ENCODE data around the gene SRRM4. TPM values are rescaled to one million over a fixed set of nuclear protein-coding genes. Genes with fewer than 3 reads are reported as not detected.

SRRM4 gene
- total RNA-seq, 1 experiment from 2014 or later = not detected

DNA sequence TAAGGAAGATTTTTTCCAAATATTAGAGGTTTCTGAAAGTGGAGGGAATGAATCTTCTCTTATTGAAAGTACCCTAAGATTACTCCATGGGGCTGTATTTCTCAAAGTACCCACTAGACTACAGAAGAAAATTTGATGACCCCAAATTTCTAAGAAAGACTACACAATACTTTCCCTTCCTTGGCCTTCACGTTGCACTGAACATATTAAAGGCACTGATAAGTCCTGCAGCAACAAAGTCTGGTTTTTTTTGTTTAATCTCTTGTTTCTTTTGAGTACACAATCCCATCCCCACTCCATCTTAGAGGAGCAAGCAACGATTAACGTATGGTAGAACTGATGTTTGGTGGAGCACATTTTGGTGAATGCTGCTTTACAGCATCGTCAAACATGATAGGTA lies 70.1 kb downstream of the SRRM4 start:
- in situ Hi-C loops (cut with HindIII; ENCODE audit: low pct_unique_long_range_greater_than_20kb, low sequenced_read_pairs) = no loop called here
- no peak for DNase-seq (ENCODE audit: low read depth)

DNA sequence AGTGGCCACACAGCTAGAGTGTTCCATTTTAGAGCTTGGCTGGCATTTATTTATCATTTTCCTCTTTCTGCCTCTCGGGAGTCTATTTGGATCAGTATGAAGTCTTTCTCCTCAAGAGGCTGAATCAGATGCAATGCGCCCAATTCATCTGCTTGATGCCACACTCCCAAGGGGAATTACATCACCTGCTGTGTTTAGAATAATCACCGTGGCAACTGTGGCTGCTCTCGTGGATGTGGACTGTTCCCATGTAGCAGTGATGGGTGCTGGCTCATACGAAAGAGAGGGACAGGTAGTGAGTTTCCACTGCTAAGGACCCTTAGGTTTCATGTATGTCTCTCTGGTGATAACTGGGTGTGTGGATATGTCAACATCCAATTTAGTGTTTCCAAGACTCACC lies 70.7 kb downstream of the SRRM4 start:
- in situ Hi-C loops (cut with HindIII; ENCODE audit: low pct_unique_long_range_greater_than_20kb, low sequenced_read_pairs) = no loop called here
- DNase-seq (ENCODE audit: low read depth) = no peak

DNA sequence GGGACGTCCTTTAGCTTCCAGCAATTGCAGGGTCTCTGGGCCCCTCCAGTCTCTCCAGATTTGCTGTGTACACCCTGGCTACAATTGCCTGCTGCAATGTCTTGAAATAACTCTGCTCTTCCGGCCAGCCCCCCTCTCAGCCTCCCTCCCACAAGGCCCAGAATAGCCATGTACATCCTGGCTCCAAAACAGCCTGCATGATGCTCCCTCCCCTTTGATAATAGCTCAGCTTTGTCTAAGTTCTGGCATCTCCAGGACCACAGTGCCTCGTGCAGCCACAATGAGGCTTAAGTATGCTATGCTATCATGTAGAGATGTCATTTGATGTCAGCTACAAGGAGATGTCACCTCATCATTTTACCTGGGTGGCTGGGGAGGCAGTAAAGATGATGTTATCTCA lies 74.6 kb downstream of the SRRM4 start:
- no peak for DNase-seq (ENCODE audit: low read depth)
- in situ Hi-C loops (cut with HindIII; ENCODE audit: low pct_unique_long_range_greater_than_20kb, low sequenced_read_pairs) = no loop called here

DNA sequence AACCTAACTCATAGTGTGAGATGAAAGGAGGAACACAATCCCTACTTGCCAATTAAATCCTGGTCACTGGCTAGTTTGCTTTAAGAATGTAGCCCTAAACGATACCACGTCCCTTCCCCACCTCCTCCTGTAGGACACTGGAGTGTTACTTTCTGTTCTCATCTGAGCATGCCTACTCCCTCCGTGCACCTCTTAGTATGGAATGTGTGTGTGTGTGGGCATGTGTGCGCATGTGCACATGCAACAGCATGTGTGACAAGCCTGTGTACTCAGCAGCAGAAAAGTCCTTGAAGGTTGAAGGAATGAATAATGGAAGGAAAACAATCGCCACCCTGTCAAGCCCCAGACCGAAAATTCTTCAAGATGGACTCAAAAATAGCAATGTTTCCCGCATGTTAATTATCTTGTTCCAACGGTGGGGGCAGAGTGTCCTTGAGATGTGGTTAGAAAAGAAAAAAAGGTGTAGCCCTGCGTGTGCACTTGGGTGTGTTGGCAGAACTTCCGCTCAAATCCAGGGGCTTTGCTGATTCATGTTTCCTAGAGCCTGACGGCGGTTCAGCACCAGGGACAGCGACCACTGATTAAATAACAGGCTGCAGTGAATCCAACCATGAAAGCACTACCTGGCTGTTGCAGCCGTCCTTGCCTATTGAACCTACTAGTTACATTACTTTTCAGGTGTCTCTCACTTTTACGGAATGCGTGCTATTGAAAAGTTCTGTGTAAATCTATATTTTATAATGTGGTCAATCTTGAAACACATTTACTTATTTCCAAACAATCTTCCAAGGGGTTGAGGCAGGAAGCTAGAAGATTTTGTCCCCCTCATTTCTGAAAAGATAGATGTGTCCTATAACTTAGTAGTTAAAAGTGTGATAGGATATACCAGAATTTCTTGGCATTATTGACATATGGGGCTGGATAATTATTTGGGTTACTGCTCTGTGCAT lies 79.8 kb downstream of the SRRM4 start:
- in situ Hi-C loops (cut with HindIII; ENCODE audit: low pct_unique_long_range_greater_than_20kb, low sequenced_read_pairs) = no loop called here
- DNase-seq (ENCODE audit: low read depth) = peak; percentile 58

DNA sequence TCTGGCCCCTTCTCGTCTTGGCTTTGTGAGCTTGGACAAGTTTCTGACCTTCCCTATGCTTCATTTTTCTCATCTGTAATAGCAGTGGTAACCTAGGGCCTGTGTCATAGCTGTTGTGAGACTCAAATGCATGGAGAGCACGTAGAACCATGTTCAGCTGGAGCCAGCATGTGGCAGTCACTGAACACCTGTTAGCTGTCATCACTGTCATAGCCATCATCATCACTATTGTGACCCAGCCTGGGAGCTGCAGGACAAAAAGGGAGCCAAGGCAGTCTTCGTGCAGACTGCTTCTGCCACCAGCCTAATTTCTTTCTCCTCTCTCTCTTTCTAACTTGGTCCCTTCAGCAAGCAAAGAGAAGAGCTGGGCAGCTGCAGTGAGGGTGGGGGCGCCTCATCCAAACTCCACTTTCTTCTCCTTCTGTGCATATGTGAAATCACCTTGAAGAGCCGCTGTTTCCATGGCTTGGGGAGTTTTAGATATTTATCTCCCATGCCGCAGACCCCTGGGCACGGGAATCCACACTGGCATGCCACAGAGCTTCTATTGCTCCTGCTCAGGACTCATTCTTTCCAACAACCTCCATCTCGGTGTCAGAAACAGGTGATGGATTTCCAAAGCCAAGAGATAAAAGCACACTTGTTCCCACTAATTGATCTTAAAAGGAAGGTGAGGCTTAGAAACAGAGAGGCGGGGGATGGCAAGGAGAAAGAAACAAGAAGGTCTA lies 87.0 kb downstream of the SRRM4 start:
- in situ Hi-C loops (cut with HindIII; ENCODE audit: low pct_unique_long_range_greater_than_20kb, low sequenced_read_pairs) = no loop called here
- DNase-seq (ENCODE audit: low read depth) = no peak

DNA sequence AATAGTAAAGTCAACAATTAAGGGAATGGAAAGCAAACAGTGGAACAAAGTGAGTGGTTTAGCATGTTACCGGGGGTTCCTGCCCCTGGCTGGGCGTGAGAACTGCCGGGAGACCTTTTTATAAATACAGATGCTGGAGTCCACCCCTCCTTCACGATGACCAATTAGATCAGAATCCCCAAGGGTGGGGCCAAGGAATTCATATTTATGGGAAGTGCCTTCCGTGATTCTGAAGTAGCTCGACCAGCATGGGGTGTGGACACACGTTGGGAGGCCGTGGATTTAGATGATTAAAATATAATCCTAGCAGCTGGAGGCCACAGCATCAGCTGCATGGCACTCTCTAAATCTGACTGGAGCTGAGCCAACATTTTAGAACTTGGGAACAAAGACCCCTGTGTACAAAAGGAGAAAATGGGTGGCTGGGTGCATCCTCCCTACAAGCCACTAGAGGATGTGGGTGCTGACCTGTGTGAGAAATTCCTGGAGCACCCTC lies 87.9 kb downstream of the SRRM4 start:
- in situ Hi-C loops (cut with HindIII; ENCODE audit: low pct_unique_long_range_greater_than_20kb, low sequenced_read_pairs) = no loop called here

DNA sequence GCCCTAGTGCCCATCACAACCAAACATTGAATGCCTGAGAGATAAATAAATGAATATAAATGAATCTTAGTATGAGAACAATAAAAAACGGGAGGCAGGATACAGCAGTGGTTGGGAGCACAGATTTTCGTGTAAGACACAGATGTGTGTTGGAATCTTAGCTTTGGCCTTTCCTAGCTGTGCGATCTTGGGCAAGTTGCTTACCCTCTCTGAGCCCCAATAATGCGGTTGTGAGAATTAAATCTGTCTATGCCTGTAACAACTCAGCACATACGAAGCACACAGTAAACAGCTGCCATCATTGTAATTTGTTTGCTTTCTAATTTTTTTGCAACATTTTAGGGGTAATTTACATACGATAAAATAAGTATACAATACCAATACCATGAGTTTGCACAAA lies 89.8 kb downstream of the SRRM4 start:
- no peak for DNase-seq (ENCODE audit: low read depth)

More for the DNA sequence above, 87.9 kb downstream of the SRRM4 start:
- no peak for DNase-seq (ENCODE audit: low read depth)

DNA sequence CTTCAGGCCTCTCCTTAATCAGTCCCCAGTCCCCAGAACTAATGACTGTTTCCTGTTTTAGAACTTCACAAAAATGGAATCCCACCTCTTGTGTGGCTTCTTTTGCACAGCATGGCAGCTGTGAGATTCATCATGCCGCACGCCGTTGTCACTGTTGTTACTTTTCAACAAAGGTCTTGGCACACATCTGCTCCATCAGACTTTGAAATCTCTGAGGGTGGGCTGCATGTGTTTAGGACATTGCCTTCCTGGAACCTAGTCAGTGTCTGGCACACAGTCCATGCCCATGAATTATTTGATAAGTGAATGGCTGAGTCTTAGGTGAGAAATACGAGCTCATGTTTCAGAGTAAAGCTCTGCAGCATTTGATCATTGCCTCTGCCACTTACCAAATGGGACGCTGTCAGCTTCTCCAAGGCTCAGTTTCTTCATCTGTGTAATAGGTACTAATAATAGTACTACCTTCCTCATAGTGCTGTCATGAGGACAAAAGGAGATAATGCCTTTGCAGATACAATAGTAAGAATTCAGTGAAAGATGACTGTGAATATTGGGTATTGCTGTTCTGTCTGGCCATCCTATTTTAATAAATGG lies 90.4 kb downstream of the SRRM4 start:
- in situ Hi-C loops (cut with HindIII; ENCODE audit: low pct_unique_long_range_greater_than_20kb, low sequenced_read_pairs) = no loop called here
- no peak for DNase-seq (ENCODE audit: low read depth)

More for the DNA sequence above, 89.8 kb downstream of the SRRM4 start:
- in situ Hi-C loops (cut with HindIII; ENCODE audit: low pct_unique_long_range_greater_than_20kb, low sequenced_read_pairs) = no loop called here

DNA sequence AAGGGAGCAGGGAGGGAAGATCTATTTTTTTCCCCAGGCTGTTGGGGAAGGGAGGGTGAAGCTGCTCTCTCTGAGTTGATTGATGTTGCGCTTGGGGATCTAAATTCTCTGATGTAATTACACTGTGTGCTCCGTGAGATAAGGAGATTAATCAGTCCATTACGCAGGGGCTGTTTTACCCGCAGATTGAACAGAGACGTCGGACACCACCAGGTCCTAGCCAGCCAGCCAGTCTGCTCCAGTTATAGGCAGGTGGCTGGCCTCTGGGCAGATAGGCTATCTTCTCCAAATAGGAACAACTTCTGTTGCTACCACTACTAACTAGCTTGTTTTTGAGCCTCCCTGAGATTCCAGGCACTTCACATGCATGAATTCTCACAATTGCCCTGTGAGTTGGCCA lies 91.1 kb downstream of the SRRM4 start:
- in situ Hi-C loops (cut with HindIII; ENCODE audit: low pct_unique_long_range_greater_than_20kb, low sequenced_read_pairs) = no loop called here
- no peak for DNase-seq (ENCODE audit: low read depth)

DNA sequence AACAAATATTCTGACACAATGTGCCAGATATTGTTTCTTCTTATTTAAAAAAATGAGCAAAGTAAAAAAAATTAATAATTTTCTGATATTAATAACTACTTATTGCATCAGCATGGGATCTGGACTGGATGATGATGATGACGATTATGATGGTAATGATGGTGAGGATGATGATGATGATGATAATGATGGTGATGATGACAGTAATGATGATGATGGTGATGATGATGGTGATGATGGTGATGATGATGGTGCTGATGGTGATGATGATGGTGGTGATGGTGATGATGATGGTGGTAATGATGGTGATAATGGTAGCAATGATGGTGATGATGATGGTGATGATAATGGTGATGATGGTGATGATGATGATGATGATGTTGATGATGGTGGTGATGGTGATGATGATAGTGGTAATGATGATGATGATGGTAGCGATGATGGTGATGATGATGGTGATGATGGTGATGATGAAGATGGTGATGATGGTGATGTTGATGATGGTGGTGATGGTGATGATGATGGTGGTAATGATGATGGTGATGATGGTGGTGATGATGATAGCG lies 94.0 kb downstream of the SRRM4 start:
- in situ Hi-C loops (cut with HindIII; ENCODE audit: low pct_unique_long_range_greater_than_20kb, low sequenced_read_pairs) = no loop called here
- no peak for DNase-seq (ENCODE audit: low read depth)

DNA sequence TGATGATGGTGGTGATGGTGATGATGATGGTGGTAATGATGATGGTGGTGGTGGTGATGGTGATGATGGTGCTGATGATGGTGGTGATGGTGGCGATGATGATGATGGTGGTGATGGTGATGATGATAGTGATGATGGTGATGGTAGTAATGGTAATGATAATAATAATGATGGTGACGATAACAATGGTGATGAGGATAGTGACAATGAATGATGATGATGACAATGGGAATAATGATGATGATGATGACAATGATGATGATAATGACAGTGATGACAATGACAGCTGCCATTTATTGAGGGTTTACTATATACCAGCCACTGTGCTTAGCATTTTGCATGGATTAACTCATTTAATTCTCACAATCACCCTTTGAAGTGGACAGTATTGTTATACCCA lies 94.6 kb downstream of the SRRM4 start:
- in situ Hi-C loops (cut with HindIII; ENCODE audit: low pct_unique_long_range_greater_than_20kb, low sequenced_read_pairs) = no loop called here
- DNase-seq (ENCODE audit: low read depth) = no peak

DNA sequence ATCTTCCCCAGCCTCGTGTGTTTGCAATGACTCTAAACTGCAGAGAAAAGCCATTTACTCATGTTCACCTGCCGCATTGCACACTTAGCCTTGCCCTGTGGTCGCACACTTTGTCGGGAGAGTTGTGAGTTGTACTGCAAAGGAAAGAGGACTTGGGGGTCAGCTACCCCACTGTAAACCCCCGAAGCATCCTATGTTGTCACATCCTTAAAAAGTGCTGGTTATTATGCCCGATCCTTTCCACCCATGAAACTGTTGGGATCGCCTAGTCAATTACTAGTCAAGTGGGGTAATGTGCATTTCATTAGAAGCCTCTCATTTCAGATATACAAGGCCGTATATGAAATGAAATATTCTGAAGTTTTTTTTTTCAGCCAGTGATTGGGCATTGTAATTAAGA lies 98.2 kb downstream of the SRRM4 start:
- in situ Hi-C loops (cut with HindIII; ENCODE audit: low pct_unique_long_range_greater_than_20kb, low sequenced_read_pairs) = no loop called here

DNA sequence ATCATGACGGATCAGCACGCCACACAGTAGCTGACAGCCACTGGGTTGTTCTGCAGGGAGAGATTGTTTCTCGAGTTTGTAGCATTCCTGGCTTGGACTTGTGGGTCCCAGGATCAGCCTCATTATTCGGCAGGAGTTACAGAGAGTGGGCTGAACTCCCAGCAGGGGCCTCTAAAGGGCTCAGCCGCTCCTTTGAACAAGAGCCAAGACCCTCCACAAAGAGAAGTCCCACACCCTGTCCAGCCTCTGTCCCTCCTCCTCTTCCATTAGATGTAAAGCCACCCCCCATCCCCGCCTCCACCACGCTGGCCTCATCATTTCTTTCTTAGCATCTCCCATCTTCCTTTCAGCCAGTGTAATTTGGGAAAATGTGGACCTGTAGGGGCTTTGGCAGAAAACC lies 100.7 kb downstream of the SRRM4 start:
- no peak for DNase-seq (ENCODE audit: low read depth)
- in situ Hi-C loops (cut with HindIII; ENCODE audit: low pct_unique_long_range_greater_than_20kb, low sequenced_read_pairs) = no loop called here

More for the DNA sequence above, 98.2 kb downstream of the SRRM4 start:
- no peak for DNase-seq (ENCODE audit: low read depth)

DNA sequence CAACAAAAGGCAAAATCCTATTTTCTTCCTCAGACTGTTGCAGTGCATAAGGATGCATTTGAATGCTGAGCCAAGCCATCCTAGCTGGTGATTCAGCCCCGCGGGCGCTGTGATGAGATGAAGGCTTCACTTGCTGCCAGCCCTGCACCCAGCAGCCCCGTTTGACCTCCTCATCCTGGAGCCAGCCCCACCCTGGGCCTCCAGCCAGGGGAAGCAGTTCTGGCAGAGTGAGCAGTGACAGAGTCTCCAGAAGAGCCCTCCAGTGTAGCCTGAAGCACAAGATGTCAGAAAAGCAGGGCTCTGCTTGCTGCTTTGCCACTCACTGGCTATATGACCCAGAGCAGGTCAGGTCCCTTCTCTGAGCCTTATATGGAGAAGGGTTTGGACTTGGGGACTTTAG lies 101.2 kb downstream of the SRRM4 start:
- in situ Hi-C loops (cut with HindIII; ENCODE audit: low pct_unique_long_range_greater_than_20kb, low sequenced_read_pairs) = no loop called here

DNA sequence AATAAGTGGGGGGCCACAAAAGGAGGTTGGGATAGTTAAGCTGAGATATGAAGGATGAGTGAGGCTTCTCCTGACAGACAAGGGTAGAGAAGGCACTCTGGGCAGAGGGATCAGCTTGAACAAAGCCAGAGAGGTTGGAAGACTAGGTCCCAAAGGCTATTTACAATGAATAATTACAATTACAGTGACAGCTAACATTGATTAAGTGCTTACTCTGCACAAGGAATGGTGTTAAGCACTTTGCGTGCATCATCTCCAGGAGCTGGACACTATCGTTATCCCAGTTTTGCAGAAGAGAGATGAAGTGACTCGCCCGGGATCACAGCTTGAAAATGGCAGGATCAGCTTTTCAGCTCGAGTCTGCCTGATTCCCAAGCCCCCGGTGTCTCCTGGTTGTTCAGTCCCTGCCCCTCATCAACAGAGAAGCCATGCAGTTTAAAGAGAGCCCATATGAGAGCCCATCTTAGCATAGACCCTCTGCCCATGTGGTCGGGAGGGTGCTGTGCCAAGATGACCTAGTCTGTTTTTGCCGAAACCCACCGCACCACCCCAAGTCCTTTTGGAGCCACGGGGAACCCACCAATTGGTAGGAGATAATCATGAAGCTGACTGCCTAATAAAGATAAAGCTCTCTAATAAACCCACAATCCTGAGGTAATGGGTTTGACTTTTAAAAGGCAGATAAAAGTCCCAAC lies 107.5 kb downstream of the SRRM4 start:
- in situ Hi-C loops (cut with HindIII; ENCODE audit: low pct_unique_long_range_greater_than_20kb, low sequenced_read_pairs) = no loop called here
- no peak for DNase-seq (ENCODE audit: low read depth)

More for the DNA sequence above, 101.2 kb downstream of the SRRM4 start:
- no peak for DNase-seq (ENCODE audit: low read depth)

DNA sequence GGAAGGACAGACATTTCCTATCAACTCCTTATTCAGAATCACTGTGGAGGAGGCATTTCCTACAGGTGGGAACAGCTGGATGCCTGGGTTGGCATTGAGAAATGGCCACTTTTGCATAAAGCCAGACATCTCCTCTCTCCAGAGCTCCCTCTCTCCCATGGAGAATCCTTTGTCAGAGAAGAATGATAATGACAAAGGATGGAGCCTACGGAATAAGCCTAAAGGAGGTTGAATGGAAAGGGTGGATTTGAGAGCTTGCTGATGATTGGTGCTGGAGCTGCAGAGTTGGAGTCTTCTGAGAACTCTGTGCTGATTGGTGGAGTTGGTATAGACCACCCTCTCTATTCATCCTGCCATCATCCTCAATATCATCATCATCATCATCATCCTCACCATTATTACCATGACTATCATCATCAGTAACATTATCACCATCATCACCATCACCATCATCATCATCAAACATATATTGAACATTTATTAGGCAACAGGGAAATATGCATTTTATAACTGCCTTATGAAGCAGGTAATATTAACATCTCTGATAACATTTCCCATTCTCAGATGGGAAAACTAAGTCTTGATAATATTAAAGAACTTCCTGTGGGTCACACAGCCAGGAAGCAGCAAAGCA lies 108.2 kb downstream of the SRRM4 start:
- DNase-seq (ENCODE audit: low read depth) = no peak
- in situ Hi-C loops (cut with HindIII; ENCODE audit: low pct_unique_long_range_greater_than_20kb, low sequenced_read_pairs) = no loop called here

DNA sequence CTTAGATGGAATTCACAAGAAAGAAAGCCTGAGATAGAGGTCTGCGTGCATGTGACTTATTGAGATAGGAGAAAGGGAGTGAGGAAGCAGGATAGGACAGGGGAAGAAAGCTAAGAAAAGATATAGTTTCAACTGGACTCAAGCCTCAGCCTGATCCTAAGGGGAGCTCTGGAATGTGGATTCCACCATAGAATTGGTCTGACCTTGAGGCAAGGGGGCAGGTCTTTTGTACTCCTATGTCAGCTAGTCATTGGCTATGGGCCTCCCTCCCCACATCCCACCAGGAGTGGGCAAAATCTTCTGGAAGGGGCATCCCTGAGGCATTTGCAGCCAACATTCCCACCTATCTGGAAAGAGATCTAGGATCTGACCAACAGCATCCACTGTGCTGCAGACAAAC lies 108.9 kb downstream of the SRRM4 start:
- in situ Hi-C loops (cut with HindIII; ENCODE audit: low pct_unique_long_range_greater_than_20kb, low sequenced_read_pairs) = no loop called here
- no peak for DNase-seq (ENCODE audit: low read depth)

DNA sequence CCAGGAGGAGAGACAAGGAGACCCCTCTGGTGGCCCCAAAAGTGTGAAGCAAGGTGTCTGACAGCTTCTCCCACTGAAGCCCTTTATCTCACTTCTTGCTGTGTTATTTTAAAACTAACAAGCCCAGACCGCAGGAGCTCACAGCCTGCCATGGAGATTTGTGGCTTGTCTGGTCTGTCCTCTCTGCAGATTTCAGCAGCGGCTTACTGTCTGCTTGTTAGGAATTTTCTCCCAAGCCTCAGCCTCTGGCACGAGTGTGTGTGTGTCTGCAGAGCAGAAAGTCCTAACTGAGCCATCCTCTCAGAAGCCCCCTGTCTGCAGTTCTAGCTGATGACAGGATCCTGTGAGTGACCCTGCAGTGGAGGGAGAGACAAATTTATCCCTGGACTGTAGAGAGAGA lies 109.5 kb downstream of the SRRM4 start:
- in situ Hi-C loops (cut with HindIII; ENCODE audit: low pct_unique_long_range_greater_than_20kb, low sequenced_read_pairs) = no loop called here
- no peak for DNase-seq (ENCODE audit: low read depth)
